Measurements from ENCODE around the gene PITX1.

Gene PITX1

DNA sequence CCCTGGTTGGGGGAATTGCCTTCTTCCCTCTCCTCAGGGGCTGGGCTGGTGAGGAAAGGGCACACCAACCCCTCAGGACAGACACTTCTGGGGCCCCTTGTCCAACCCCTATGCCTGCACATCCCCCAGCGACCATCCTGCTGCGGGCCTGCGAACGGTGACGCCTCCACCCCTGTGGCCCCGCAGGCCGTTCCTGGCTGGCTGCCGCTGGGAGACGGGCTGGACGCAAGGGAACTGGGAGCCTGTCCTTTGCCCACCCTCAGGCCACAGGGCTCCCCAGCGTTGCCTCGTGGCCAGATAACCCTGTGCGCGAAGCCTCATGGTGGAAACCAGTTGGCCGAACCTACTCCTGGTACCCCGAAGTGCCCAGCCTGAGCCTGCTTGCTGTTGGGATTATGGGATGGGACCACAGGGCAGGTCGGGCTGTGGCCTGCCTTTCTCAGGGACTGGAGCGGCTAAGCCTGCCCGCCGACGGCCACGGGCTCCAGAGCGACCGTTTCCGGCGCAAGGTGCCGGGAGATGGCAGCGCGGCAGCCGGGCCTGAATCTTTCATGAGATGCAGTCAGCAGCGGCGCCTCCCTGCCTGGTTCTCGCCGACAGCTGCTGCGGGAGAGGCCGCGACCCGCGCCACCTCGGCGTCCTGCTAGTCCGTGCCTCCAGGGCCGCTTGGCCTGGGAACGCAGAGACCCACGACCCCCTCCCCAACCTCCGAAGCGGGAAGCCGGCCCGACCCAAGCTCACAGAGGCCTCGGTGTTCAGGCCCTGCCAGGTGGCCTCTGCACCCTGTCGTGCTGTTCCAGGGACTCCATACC is 6.5 kb upstream of the PITX1 start:
- no peak for DNase-seq

DNA sequence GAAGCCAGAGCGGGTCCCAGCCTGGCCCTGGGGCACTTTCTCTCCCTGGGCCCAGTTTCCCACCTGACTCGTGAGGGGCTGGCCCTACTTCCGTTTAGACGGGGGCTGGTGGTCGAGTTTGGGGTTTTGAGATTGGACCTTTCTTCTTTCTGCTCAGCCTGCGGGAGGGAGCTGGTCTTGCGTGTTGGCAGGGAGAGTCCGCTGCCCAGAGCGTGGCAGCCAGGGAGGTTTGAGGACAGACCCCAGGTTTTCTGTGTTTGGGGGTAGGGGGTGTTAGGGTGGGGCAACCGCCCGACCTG is 6.0 kb upstream of the PITX1 start:
- DNase-seq: no peak

DNA sequence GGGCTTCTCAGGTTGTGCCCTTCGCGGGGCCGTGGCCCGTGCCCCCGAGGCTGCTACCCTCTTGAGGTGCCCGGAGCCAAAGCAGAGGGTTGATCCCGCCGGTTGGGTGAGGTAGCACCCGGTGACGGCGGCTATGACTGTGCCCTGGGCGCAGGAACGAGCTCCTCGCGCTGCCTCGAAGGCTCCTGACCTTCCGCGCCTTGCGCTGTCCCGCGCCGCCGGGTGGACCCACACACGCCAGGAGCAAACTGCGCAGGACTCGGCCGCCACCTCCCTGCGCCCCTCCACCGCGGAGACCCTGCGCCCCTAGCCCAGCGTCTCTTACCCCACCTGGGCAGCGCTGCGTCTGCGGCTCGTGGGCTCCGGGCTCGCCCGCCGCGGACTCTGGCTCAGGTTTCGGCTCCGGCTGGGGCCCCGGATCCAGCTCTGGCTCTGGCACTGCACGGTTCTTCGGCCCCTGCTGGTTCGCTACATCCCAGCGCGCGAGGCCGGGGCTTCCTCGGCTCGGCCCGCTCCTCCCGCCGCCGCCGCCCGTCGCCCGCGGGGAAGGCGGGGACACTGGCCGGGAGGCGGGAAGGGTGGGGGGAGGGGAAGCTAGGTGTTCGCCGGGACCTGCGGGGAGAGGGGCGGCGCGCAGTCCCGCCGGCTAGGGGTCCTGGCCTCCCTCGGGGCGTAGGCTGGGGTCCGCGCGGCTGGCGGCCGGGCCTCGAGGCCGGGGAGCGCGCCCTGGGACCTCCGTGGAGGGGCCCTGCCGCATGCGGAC is 5.4 kb upstream of the PITX1 start:
- DNase-seq: no peak

DNA sequence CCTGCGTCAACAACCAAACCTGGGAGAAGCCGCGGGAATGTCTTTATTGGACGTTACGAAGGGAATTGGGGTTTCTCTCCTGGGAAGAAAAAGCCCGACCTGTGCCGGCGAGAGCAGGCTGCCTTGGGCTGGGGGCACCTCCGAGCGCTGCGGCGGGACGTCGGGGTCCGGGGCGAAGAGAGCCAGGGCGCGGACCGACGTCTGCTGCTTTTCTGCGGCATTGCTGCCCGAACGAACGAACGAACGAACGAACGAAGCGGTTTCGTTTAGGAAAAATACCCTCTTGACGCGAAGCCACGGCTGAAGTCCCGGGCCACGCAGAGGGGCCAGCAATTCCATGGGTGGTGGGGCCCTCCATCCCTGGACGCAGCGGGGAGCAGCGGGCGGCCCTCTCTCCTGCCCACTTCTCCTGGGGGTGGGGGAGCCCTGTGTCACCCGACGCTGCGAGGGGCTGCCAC is 4.8 kb upstream of the PITX1 start:
- DNase-seq: no peak

DNA sequence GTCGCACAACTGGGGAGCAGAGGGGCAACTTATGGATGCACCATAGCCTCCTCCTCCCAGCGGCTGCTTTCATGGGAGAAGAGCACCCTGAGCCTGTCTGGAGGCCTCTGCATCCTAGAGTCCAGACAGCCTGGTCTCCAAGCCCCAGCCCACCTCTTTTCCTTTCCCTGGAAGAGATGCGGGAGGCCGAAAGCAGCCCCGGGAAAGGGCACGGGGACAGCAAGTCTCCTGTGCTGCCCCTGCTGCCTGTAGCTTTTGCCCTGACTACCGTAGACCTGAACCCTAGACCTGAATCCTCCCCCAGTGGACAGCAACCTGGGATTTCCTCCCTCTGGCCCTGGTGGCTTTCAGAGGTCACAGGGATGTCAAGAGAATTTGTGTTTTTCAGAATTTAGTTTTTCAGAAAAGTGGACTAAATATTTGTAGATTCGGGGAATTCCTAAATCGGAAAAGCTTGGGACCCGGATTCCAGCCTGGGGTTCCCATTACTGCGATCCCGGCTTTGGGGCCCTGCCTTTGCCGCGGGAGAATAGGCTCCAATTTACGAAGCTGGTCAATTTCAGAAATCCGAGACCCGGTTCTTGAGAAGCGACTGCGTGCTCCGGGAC is 4.3 kb upstream of the PITX1 start:
- no peak for DNase-seq

DNA sequence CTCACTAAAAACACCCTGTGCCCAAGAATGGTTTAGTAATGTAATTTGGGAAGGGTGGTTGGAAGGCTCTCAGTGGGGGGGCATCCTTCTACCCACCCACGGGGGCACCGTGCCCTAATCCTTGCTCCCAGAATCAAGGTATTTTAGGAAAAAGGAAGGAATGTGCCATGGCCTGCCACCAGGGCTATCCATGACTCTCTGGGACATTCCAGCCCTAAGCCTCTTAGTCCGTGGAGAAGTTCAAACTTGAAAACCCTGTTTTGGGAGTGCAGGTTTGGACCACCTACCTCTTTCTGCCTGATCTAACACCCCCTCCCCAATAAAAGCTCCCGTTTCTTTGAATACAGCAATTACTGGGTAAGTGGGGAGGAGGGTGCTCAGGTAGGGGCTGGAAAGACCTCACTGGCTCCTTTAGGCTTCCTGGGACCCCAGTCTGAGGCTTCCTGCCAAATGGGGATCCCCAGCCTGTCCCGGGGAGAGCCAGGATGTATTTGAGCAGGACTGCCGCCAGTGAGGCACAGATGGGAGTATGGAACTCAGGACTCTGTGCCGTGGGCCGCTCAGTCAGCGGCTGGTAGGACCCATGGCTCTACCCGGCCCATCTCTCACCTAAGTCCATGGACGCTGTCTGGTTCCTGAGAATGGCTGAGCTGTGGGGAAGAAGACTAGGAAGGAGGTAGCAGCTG is 3.6 kb upstream of the PITX1 start:
- no peak for DNase-seq

DNA sequence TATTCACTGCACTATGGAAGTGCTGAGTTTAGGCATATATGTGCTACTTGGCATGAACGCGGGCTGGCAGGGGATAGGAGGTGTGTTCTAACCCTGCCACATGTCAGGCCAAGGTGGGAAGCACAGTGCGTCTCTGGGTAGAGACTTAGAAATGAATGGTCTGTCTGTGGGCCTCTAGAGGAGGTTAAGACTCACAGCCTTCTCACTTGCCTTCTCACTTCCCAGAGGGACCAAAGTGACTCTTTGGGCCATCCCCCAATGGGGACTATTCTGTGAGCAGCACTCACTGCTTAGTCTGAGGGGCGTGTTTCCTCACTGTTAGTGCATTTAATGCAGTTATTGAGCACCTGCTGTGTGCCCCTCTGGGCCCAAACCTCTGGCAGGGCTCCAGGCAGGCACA is 2.4 kb upstream of the PITX1 start:
- DNase-seq: no peak

DNA sequence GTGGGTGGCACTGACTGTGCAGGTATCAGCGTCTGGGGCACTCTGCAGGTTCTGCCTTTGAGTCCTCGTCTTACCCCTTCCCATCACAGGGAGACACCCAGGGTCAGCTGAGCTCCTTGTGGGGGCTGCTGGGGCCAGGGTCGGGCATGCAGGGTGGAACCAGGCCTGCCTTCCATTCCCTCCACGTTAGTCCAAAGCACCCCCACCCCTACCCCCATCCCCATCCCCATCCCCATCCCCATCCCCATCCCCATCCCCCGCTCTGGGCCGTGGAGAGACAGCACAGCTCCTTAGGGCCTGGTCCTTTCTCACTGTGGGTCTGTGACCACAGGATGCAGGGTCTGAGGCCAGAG is 1.6 kb upstream of the PITX1 start:
- DNase-seq: no peak

DNA sequence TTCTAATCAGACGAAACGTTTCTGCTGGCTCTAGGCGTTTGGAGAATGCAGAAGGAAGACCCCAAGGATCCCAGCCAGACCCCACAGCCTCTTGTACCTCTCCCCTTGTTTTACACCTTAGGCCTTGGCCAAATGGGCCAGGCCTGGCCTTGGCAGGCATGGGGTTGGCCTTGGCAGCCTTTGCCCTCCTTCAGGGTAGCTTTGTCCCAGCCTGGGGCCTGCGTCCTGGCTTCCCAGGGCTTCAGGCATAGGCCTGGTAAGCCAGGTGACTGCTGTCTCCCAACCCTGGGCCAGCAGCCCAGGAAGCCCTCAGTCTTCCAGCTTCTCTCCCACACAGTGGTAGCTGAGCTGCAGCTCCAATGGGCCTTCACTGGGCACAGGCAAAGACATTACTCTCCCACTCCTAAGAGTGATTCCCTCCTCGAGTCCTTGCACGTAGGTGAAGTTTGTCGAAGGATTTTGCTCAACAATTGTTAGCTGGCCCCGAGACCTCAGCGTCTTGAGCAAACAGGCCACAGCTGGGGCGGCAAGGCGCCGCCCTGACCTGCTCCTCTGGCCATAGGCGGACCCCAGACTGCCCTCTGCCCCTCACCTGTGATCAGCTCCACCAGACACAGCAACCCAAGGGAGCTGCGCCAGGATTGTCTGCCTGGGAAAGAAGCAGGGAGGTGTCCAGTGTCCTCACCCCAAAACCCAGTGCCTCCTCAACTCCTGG is 1.1 kb upstream of the PITX1 start:
- DNase-seq: no peak

DNA sequence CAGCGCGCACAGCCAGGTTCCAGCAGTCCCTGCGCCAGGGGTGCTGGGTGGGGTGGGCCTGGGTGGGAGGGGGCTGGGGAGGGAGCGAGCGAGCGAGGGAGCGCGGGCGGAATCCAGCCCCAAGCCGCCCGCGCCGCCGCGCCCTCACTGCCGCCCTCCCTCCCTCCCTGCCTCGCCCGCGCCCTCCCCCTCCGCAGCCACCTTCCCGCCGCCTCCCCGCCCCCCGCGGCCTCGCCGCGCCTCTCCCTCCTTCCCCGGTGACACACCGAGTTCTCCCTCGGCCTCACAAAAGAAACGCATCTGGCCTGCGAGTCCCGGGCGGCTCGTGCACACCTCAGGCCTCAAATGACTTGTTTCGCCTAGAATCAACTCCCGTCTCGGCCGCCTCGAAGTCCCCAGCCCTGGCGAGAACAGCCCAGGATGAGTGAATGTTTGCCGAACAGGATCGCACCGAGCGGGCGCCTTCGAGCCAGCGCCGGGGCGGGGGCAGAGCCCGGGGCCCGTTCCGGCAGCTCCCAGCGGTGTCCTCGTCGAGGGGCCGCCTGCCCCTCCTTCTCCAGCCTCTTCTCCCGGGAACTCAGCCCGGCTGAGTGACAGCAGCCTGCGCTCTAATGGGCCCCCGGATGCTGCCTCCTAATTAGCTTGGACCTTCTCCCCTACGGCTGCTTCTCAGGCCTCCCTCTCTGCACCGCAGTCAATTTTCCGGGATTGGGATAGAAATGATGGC is 371 bp upstream of the PITX1 start:
- DNase-seq: no peak

DNA sequence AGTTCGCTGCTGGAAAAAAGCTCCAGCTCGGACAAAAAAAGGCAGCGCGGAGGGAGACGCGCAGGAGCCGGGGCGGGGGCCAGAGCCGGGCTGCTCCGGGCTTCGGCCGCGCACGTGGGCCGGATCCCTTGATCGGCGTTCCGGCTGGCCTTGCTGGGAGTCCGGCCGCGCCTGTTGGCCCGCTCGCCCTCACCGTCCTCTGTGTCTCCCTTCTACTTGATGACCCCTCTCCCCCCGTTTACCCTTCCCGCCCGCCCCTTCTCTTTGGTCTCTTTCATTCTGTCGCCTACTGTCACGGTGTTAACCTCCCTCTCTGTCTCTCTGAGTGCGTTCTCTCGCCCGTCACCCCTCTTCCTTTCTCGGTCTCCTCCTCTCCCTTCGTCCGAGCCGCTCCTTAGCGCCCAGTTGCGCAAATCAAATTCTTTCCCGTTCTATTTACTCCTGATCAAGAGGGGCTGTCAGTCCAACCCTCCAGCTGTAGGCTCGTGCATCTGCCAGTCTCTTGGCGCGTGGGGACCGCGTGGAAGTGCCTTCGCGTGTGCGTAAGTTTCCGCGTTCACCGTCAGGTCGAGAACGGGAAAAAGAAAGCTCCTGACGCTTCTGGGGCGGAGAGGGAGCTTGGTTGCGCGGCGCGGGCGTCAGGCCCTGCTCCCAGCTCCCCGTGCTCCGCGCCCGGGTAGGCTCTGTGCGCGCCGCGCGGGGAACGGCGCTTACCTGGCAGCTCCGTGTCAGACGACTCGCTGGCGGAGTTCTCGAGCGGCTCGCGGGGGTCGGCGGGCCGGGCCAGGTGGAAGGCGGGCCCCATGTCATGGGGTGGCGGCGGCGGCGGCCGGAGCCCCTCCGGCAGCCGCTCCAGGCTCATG is 798 bp downstream of the PITX1 start:
- DNase-seq: no peak

DNA sequence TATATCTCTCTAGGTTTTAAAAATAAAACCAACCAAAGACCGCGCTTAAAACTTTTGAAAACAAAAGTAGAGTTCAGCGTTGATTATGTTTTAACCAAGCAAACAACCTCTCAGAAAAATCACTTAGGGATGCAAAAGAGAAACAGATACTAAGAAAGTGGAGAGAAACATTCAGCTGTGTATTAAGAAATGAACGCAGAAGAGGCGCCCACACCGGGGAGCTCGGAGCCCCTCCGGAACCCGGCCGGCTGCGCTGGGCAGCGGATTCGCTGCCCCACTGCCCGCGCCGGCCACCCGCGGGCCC is 1.4 kb downstream of the PITX1 start:
- no peak for DNase-seq

DNA sequence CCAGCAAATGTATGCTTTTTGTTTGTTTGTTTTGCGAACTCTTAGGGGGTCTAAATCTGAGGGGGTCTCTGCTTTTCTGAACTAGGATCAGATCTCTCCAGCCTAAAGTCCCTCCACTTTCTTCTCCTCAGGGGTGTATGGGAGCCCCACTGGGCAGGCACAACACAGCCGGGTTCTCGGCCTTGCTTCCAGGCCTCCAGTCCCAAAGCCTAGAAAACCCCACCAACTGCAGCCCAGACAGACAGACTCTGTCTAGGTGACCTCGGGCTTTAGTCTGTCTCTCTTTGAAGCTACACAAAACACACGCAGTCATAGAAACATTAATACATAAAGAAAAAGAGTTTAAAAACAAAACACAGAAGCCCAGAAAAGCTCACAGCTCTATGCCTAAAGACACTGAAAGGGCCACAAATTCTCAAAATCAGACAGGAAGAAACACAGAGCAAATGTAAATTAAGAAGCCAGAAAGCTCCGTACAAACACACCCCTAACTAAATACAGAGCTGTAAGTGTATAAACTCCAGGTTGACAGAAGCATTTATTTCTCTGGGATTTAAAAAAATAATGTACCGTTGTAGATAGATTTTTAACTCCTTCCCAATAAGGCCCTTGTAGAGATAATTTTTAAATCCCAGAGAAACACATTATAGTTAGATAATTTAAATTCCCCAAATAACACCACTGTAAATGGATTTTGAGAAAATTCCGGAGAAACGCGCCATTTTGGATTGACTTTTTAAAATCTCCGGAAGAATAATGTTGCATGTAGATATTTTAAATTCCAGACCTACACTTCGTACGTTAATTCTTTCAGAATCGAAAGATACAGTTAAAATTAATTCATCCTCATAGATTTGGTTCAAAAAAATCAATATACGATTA is 2.0 kb downstream of the PITX1 start:
- no peak for DNase-seq

DNA sequence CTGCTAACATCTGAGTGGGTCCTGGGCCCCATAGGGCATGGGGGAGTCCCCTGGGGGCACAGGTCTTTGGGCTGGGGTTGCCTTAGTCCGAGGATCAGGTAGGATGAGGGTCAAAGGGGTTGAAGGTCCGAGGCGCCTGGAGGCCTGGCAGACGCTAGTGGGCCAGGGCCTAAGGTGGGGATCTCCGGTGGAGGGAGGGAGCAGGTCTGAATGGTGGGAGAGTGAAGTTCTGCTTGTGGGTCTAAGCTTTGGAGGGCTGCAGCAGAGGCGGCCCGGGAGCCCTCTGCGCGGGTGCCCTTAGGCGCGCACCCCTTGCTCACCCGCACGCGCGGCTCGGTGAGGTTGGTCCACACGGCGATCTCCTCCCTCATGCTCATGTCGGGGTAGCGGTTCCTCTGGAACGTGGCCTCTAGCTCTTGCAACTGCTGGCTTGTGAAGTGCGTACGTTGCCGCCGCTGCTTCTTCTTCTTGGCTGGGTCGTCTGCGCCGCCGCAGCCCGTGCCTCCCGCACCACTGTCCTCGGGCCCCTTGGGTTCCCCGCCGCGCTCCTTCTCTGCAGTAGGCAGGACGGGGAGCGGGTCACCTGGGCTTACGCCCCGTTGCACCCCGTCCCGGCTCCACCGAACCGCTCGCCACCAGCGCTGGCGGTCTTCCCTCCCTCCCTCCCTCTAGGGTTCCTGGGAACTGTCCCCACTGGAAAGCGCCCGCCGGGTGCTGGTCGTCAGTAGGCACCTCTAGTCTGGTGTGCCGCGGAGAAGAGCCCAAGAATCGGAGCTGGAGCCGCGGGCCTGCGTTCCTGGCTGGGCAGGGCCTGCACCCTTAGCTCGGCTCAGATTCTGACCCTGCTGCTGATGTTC is 2.8 kb downstream of the PITX1 start:
- no peak for DNase-seq

DNA sequence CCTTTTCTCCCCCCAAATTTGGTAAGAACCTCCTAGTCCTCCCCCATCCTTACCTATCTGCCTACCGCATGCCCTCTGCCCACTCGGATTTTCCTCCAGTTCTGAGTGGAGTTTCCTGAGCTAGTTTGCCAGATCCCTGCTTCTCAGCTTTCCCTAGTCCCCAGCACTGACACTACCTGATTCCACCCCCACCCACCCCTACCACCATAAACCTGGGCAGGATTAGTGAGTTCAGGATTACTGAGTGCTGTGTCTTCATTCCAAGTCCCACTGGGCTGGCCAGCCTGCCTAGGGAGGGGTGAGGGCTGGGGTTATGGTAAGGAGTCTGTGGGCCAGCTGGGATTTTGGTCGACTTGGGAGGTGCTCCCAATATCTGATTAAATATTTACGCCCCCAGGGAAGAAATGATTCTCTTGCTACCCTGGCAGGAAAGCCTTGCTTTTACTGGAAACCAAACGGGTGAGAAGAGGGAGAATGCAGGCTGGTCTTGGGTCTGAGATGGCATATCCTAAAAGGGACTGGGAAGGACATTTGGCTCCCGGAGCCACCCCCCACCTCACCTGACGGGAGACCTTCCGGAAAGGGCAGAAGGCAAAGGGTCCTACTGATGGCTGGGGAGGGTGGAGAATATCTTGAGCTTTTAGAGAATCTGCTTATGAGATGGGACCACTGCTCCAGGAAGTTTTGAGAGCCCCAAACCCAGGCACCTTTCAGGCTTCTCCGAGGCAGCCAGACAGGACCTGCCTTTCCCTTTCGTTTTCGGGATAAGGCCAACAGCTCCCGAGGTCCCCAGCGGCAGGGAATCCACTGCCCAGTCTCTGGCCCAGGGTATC is 3.7 kb downstream of the PITX1 start:
- DNase-seq: no peak

DNA sequence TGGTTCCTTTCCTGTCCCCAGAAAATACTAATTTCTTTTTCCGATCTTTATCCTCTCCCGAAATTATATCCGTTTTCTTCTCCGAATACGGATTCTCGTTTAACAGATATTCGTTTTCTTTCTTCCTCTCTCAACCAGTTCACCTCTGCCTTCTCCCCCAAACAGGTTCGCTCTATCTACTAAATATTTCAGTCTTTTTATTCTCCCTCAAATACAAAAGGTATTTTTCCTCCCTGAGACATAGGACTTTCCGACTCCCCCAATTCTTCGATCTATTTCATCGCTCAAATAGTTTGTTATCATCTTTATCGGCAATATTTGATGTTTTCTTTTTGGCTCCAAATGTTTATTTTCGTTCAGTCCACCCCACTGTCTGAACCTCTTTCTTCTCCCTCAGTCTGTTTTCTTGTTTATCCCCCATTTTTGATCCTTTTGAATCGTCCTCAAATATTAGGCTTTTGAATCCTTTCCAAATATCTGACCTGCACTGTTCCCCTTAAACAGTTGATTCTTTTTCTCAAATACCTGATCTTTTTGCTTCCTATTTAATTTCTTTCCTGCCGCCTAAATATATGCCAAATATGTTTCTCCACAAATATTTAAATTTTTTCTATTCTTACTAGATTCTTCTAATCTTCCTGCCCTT is 4.4 kb downstream of the PITX1 start:
- no peak for DNase-seq

DNA sequence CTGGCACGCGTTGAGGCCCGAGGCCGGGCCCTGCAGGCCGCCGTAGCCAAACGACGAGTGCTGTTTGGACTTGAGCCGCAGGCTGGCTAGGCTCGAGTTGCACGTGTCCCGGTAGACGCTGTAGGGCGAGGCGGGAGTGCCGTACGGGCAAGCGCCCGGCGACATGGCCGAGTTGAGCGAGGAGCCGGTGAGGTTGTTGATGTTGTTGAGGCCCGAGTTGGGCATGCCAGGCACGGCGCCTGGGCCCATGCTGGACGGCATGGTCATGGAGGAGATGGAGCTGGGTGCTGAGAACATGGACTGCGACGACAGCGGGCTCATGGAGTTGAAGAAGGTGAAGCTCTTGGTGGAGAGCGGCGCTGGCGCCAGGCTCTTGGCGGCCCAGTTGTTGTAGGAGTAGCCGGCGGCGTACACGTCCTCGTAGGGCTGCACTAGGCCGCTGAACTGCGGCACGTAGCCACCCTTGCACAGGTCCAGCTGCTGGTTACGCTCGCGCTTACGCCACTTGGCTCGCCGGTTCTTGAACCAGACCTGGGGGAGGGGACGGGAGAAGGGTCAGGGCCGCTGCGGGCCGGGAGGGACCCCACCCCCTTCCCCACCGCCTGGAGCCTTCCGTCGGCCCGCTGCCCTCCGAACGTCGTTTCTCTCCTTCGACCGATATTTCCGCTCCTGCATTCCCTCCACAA is 5.1 kb downstream of the PITX1 start:
- DNase-seq: no peak
